Gastroesophageal sphincter (tissue), 4 donors: ENCODE measurements around the gene TBCD. TPM values are rescaled to one million over a fixed set of nuclear protein-coding genes. Genes with fewer than 3 reads are reported as not detected.

Experiments
- ATAC-seq: fragments of 150-250 bp; one replicate; pipeline ENCODE4 v1.9.1; 2016; ENCODE audit warnings: mild to moderate bottlenecking, moderate library complexity
- H3K27ac ChIP-seq, 4 donors: fragments of 200-600 bp; sonication (generic) in 3 of 4; 1 replicate in 3 of 4; 2 replicates in 1 of 4; pipeline ENCODE4 v1.5.1; 2016 to 2019
- H3K27me3 ChIP-seq: fragments of 200-600 bp; sonication (generic); one replicate; pipeline ENCODE4 v1.5.1; 2019
- H3K36me3 ChIP-seq, 2 donors: fragments of 200-600 bp; sonication (generic); one replicate each; pipeline ENCODE4 v1.5.1; 2019; ENCODE audit warnings: control low read depth in 1 of 2
- H3K4me1 ChIP-seq, 3 donors: fragments of 200-600 bp; sonication (generic); 1 replicate in 2 of 3; 2 replicates in 1 of 3; pipeline ENCODE4 v1.5.1; 2016 to 2019; ENCODE audit warnings: control low read depth in 2 of 3
- H3K4me3 ChIP-seq, 2 donors: fragments of 200-600 bp; sonication (generic); one replicate each; pipeline ENCODE4 v1.5.1; 2019; ENCODE audit warnings: mild to moderate bottlenecking in 1 of 2, moderate library complexity in 1 of 2
- H3K9me3 ChIP-seq, 3 donors: fragments of 200-600 bp; sonication (generic); one replicate each; pipeline ENCODE4 v1.5.1; 2017 to 2019; ENCODE audit warnings: control low read depth in 2 of 3
- EP300 ChIP-seq: sonication (generic); formaldehyde crosslinking; IDR thresholded peaks from one replicate; pipeline ENCODE4 v1.6.1; 2017; ENCODE audit warnings: antibody characterized with exemption, mild to moderate bottlenecking
- POLR2A ChIP-seq, 2 donors: fragments of 450-650 bp; IDR thresholded peaks; one replicate each; pipeline ENCODE4 v1.6.1; 2017; ENCODE audit warnings: antibody characterized with exemption in 2 of 2, mild to moderate bottlenecking in 2 of 2, moderate library complexity in 1 of 2
- POLR2AphosphoS5 ChIP-seq: sonication (generic); formaldehyde crosslinking; IDR thresholded peaks from one replicate; pipeline ENCODE4 v1.6.1; 2017; ENCODE audit warnings: antibody characterized with exemption
- WGBS, 2 donors: methylation state at CpG; one replicate each; pipeline ENCODE4 v1.1.5; 2018; ENCODE audit warnings: low coverage in 1 of 2; 5-methylcytosine and 5-hydroxymethylcytosine counted together
- total RNA-seq, 4 donors: library from RNA; depleted of rRNA; stranded (reverse); fragments of >200 nt; gene quantifications; one replicate each; pipeline ENCODE4 v1.1.0, GENCODE V29; 2016
- TF ChIP-seq, protein P1 (sequence below), 4 experiments: fragments of 200-600 bp in 2 of 4; fragments of 450-650 bp in 2 of 4; sonication (generic) in 1 of 4; IDR thresholded peaks; one replicate each; pipeline ENCODE4 v1.5.1; 2017 to 2019; ENCODE audit warnings: antibody characterized with exemption in 4 of 4, mild to moderate bottlenecking in 2 of 4, moderate library complexity in 2 of 4

The TBCD gene
- total RNA-seq, 4 donors from 2014 or later = 32.0 to 57.8 (median 47.0) TPM

DNA sequence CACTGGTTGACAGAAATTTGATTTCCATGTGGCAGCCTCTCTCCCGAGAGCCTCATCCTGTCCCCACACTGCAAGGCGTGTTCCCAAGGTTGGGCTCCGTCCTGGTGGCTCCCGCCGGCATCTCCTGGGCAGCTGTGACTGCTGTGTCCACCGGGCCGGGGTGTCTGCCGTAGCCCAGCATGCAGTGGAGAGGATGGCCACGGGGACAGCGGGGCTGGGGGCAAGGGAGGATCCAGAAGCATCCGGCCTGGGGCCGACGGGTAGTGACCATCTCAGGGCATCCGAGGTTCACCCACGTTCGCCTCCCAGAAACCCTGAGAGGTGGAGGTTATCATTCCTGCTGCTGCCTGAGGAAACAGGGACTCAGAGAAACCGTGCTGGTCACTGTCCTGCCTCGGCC, 46.1 kb upstream of the TBCD start:
- Histone ChIP-seq H3K4me3 (no peak overlapping the region), H3K9me3 (no peaks in the 10 kb centered on the region), H3K27me3 (no peaks in the 10 kb centered on the region), H3K27ac (no peak overlapping the region), H3K36me3 (no peaks in the 10 kb centered on the region), H3K4me1 (peaks cover 0 to 8% (median 0%) of the 10 kb centered on the region in 3 donors)
- TF ChIP-seq, protein P1, sequence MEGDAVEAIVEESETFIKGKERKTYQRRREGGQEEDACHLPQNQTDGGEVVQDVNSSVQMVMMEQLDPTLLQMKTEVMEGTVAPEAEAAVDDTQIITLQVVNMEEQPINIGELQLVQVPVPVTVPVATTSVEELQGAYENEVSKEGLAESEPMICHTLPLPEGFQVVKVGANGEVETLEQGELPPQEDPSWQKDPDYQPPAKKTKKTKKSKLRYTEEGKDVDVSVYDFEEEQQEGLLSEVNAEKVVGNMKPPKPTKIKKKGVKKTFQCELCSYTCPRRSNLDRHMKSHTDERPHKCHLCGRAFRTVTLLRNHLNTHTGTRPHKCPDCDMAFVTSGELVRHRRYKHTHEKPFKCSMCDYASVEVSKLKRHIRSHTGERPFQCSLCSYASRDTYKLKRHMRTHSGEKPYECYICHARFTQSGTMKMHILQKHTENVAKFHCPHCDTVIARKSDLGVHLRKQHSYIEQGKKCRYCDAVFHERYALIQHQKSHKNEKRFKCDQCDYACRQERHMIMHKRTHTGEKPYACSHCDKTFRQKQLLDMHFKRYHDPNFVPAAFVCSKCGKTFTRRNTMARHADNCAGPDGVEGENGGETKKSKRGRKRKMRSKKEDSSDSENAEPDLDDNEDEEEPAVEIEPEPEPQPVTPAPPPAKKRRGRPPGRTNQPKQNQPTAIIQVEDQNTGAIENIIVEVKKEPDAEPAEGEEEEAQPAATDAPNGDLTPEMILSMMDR (IDR thresholded peaks at IDR 0.05) = no peak
- TF ChIP-seq POLR2AphosphoS5 = no peak
- TF ChIP-seq EP300 = no peak
- no peak for TF ChIP-seq POLR2A (IDR thresholded peaks at IDR 0.05)
- WGBS, 2 donors = 87% methylated on average over 4 of the region's 18 CpGs; no CpG with 5 or more reads in 1 of the 2 donors
- ATAC-seq = no peak

DNA sequence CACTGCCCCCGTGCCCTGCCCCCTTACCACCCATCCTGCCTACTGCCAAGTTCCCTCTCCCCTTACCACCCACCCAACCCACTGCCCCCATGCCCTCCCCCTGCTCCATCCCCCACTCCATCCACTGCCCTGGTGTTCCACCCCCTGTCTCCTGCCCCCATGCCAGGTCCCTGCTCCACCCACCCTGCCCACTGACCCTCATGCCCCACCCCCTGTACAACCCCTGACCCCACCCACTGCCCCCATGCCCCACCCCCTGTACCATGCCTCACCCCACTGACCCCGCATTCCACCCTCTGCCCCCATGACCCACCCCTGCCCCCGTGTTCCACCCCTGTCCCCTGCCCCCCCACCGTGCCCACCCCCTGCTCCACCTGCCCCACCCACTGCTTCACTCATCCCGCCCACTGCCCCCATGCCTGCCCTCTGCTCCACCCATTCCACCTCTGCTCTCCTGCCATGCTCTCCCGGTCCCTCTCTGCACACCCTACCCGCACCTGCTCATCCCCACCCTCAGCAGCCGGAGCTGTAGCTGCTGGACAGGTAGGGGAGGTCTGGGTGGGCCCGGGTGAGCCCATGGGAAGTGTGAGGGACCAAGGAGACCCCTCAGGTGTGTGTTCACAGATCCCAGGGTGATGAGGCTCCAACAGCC, 42.7 kb upstream of the TBCD start:
- H3K27ac ChIP-seq = no peak overlapping the region
- H3K4me3 ChIP-seq = no peak overlapping the region
- H3K9me3 ChIP-seq = no peaks in the 10 kb centered on the region
- WGBS, 2 donors = no CpG with 5 or more reads among the region's 9 CpGs
- H3K27me3 ChIP-seq = no peaks in the 10 kb centered on the region
- ATAC-seq = no peak
- peaks cover 0 to 8% (median 0%) of the 10 kb centered on the region in 3 donors for H3K4me1 ChIP-seq
- no peak for TF ChIP-seq POLR2A (IDR thresholded peaks at IDR 0.05)
- TF ChIP-seq EP300 = no peak
- TF ChIP-seq, protein P1 (IDR thresholded peaks at IDR 0.05) = no peak
- no peak for TF ChIP-seq POLR2AphosphoS5
- no peaks in the 10 kb centered on the region for H3K36me3 ChIP-seq

DNA sequence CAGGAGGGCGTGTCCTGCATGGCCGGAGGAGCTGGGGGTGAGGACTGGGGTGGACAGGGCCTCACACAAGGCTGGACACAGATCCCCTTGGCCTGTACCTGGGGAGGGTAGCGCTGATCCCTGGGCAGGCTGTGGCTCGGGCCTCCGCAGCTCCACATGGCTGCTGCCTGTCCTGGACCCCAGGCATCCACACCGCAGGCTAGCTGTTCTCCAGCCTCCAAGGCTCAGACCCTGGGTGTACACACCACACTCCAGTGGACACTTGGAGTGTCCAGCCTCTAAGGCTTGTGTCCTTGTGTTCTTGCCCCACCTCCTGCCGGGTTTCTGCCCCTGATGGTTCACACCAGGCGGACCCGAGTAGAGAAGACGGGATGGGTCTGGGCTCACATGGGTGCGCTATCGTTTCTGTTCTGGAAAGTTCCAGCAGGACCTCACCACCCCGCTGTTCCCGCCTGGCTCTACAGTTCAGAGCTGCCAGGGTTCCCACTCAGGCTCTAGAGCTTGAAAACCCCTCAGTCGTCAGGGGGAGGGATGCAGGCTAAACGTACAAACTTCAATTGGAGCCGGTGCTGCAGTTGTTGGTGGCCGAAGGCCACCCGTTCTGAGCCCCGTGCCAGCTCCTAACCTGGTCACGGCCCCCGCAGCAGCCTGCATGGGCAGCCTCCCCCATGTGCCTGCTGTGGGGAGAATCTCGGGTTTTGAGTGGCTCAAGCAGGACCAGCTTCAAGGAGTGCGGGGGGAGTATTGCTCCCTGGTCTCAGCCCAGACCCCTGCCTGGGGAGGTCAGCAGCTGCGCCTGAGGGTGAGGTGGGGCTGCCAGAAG, 42.0 kb upstream of the TBCD start:
- no peak overlapping the region for H3K4me3 ChIP-seq
- H3K36me3 ChIP-seq = no peaks in the 10 kb centered on the region
- WGBS, 2 donors = 92% methylated on average over 2 of the region's 25 CpGs; no CpG with 5 or more reads in 1 of the 2 donors
- no peak overlapping the region for H3K27ac ChIP-seq
- ATAC-seq = no peak
- H3K27me3 ChIP-seq = no peaks in the 10 kb centered on the region
- H3K4me1 ChIP-seq = peaks cover 0 to 8% (median 0%) of the 10 kb centered on the region in 3 donors
- no peak for TF ChIP-seq POLR2A (IDR thresholded peaks at IDR 0.05)
- no peak for TF ChIP-seq EP300
- TF ChIP-seq, protein P1 (IDR thresholded peaks at IDR 0.05) = no peak
- TF ChIP-seq POLR2AphosphoS5 = no peak
- no peaks in the 10 kb centered on the region for H3K9me3 ChIP-seq

DNA sequence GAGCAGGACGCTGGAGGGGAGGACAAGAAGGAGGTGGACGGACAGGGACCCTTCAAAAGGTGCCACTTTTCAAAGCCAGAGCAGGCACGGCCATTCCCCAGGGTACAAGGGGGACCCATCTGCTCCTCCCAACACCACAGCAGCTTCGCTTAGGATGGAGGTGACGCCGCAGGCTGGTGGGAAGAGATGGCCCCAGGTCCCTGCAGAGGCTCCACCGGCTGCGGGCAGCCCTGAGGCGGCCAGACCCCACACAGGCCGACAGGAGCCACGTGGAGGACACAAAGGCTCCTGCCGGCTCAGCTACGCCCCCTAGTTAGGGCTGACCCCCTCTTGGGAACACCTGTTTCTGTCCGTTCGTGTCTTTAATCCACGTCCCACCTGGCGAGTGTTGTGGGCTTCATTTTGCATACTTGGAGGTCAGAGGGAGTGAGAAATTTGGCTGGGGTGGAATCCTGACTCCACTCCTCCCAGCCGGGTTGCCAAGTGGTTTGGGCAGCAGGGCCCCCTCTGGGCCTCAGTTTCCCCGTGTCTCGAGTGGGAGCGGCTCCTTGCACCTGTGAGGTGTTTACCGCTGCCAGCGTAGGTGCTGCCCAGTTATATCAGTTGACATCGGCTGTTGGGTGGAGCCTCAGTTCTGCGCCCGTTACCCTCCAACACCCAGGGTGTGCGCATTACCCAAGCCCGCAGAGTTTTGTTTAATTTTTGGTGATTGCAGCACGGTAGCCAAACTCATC, 41.2 kb upstream of the TBCD start:
- Histone ChIP-seq H3K4me3 (no peak overlapping the region), H3K9me3 (no peaks in the 10 kb centered on the region), H3K36me3 (no peaks in the 10 kb centered on the region), H3K27me3 (no peaks in the 10 kb centered on the region), H3K4me1 (peaks cover 0 to 9% (median 0%) of the 10 kb centered on the region in 3 donors), H3K27ac (no peak overlapping the region)
- ATAC-seq = no peak
- 85% methylated on average over 17 of the region's 29 CpGs; no CpG with 5 or more reads in 1 of the 2 donors for WGBS, 2 donors
- no peak for TF ChIP-seq POLR2A (IDR thresholded peaks at IDR 0.05)
- no peak for TF ChIP-seq EP300
- TF ChIP-seq POLR2AphosphoS5 = no peak
- TF ChIP-seq, protein P1 (IDR thresholded peaks at IDR 0.05) = no peak
